IPS DF 6.9 (cell line): ENCODE results near the gene PACC1.
A peak's percentile ranks its signal among the peaks of the same experiment; 100 is the strongest.
"Not testable (repeated sequence)": the region's sequence is repeated elsewhere in the genome, so short reads cannot be mapped to it uniquely, and the experiment has no call there.

ENCODE experiments used
- DNase-seq: peaks from one replicate; pipeline ENCODE4 v3.0.0-alpha.2; 2013; ENCODE audit warnings: low read depth, low spot score
- H3K27ac ChIP-seq: one replicate; pipeline ENCODE4 v1.5.1; 2013; ENCODE audit warnings: low read length, control low read depth
- H3K27me3 ChIP-seq: 2 replicates; pipeline ENCODE4 v1.6.1; 2013; ENCODE audit warnings: mild to moderate bottlenecking, low read length; ENCODE audit not compliant: control insufficient read depth, insufficient read depth
- H3K36me3 ChIP-seq: 2 replicates; pipeline ENCODE4 v1.6.1; 2013; ENCODE audit warnings: low read length; ENCODE audit not compliant: control insufficient read depth, insufficient read depth
- H3K4me1 ChIP-seq: 2 replicates; pipeline ENCODE4 v1.6.1; 2013; ENCODE audit warnings: low read length; ENCODE audit not compliant: control insufficient read depth, insufficient read depth
- H3K4me3 ChIP-seq: 2 replicates; pipeline ENCODE4 v1.5.1; 2013; ENCODE audit warnings: mild to moderate bottlenecking, low read length
- H3K9me3 ChIP-seq: 2 replicates; pipeline ENCODE4 v1.6.1; 2013; ENCODE audit warnings: low read length, inconsistent platforms; ENCODE audit not compliant: control insufficient read depth, insufficient read depth
- WGBS: extraction: QIAGEN DNeasy Blood & Tissue Kit; methylation state at CpG from one replicate; pipeline ENCODE4 v1.1.7; 2013; ENCODE audit warnings: mixed read lengths, missing lambda C conversion rate; ENCODE audit not compliant: insufficient read length, insufficient coverage; 5-methylcytosine and 5-hydroxymethylcytosine counted together

Gene PACC1

DNA sequence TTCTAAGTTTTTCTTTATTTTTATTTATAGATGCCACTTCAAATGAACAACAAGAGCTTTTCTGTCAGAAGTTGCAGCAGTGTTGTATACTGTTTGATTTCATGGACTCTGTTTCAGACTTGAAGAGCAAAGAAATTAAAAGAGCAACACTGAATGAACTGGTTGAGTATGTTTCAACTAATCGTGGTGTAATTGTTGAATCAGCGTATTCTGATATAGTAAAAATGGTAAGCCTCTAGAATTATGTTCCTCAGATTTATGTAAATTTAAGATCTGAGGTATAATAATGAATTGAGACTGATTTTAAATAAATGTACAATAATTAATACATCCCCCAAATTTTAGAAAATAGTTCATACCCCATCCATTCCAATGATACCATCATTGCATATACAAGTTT is 85.6 kb downstream of the PACC1 start:
- Histone ChIP-seq H3K4me3 (no peak overlapping the region), H3K9me3 (no peaks in the 10 kb centered on the region), H3K27ac (no peak overlapping the region), H3K36me3 (no peaks in the 10 kb centered on the region), H3K4me1 (no peaks in the 10 kb centered on the region), H3K27me3 (no peaks in the 10 kb centered on the region)
- WGBS, result no CpG with 5 or more reads among the region's 2 CpGs
- no peak for DNase-seq

DNA sequence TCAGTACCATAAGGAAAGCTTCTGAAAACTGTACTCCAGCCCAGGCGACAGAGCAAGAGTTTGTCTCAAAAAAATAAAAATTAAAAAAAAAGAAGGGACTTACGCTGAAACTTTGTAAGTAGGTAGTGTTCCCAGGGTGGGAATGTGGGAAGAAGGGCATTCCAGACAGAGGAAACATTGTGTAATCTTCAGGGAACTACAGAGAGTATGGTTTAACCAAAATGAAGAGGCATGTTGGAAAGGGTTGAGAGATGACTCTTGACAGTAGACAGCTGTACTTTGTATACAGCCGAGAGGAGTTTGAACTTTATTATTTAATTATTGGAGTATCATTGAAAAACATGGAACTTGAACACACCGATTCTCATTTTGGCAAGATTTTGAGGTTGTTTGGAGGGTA is 86.4 kb downstream of the PACC1 start:
- Histone ChIP-seq H3K27ac (no peak overlapping the region), H3K27me3 (no peaks in the 10 kb centered on the region), H3K36me3 (no peaks in the 10 kb centered on the region), H3K4me3 (no peak overlapping the region), H3K4me1 (no peaks in the 10 kb centered on the region), H3K9me3 (no peaks in the 10 kb centered on the region)
- no CpG with 5 or more reads among the region's 4 CpGs for WGBS
- DNase-seq, result no peak

DNA sequence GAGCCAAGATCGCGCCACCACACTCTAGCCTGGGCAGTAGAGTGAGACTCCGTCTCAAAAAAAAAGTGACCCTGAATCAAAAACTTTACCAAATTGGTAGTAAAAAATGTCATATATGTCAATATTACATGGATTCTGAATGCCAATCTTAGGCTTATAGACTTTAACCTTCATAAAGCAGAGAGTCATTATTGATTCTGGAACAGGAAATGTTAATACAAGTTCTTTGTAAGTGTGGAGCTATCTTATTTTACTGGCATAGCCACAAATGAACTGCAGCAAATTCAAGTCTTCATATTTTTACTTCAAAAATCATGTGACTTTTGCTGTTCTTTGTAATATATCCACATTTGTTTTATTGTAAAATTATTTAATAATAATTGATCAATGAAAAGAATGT is 88.1 kb downstream of the PACC1 start:
- Histone ChIP-seq H3K36me3 (no peaks in the 10 kb centered on the region), H3K9me3 (no peaks in the 10 kb centered on the region), H3K4me3 (no peak overlapping the region), H3K27ac (no peak overlapping the region), H3K4me1 (no peaks in the 10 kb centered on the region), H3K27me3 (no peaks in the 10 kb centered on the region)
- DNase-seq, result no peak
- WGBS, result no CpG with 5 or more reads among the region's 3 CpGs

DNA sequence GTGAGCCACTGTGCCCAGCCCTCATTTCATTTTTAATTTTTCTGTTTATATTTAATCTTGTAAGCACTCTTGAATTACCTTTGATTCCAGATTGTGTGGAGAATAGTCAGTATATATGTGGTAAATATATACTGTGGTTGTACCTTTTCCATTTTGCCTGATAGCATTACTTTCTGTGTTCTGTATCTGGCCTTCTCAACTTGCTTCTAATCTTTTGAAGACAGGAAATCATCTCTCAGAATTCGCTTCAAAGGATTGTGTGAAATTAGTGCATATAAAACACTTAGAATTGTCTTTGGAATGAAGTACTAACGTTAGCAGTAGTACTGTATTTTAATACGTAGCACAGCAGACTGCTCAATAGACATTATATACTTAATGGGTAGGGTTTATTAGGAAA is 91.6 kb downstream of the PACC1 start:
- Histone ChIP-seq H3K27ac (no peak overlapping the region), H3K4me1 (no peaks in the 10 kb centered on the region), H3K9me3 (no peaks in the 10 kb centered on the region), H3K27me3 (no peaks in the 10 kb centered on the region), H3K4me3 (no peak overlapping the region), H3K36me3 (no peaks in the 10 kb centered on the region)
- WGBS, result no CpG with 5 or more reads among the region's 3 CpGs
- no peak for DNase-seq

DNA sequence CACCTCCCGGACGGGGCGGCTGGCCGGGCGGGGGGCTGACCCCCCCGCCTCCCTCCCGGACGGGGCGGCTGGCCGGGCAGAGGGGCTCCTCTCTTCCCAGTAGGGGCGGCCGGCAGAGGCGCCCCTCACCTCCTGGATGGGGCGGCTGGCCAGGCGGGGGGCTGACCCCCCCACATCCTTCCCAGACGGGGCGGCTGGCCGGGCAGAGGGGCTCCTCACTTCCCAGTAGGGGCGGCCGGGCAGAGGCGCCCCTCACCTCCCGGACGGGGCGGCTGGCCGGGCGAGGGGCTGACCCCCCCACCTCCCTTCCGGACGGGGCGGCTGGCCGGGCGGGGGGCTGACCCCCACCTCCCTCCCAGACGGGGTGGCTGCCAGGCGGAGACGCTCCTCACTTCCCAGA is 93.7 kb downstream of the PACC1 start:
- not testable (repeated sequence) for H3K9me3 ChIP-seq, DNase-seq, H3K27ac ChIP-seq, H3K36me3 ChIP-seq, H3K27me3 ChIP-seq, H3K4me1 ChIP-seq, H3K4me3 ChIP-seq
- WGBS, result no CpG with 5 or more reads among the region's 34 CpGs

DNA sequence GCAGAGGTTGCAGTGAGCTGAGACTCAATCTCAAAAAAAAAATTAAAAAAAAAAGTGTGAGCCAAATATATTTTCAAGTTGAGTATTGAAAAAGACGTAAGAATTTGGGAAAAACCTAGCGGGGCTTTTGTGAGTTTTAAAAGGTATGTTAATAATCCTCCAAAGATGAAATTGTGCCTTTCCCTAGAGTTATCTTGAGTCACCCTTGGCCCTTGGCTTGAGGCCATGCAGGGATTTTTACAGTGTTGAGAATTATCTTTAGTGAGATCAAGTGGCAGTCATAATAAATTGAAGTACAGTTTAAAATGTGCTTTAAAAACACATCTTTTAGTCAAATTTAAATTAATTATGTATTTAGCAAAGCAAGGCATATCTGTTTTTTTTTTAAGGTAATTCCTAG is 96.8 kb downstream of the PACC1 start:
- Histone ChIP-seq H3K27ac (no peak overlapping the region), H3K27me3 (no peaks in the 10 kb centered on the region), H3K9me3 (no peaks in the 10 kb centered on the region), H3K4me3 (no peak overlapping the region), H3K36me3 (no peaks in the 10 kb centered on the region), H3K4me1 (no peaks in the 10 kb centered on the region)
- DNase-seq, result no peak
- 100% methylated on average over 2 of the region's 2 CpGs for WGBS

DNA sequence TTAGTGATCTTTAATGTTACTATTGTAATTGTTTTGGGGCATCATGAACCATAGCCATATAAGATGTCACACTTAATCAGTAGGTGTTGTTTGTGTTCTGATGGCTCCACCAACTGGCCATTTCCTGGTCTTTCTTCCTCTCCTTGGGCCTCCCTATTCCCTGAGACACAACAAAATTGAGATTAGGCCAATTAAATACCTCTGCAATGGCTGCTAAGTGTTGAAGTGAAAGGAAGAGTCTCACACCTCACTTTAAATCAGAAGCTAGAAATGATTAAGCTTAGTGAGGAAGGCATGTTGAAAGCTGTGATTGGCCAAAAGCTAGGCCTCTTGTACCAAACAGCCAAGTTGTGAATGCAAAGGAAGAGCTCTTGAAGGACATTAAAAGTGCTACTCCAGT is 98.8 kb downstream of the PACC1 start:
- Histone ChIP-seq H3K27me3 (no peaks in the 10 kb centered on the region), H3K9me3 (no peaks in the 10 kb centered on the region), H3K36me3 (no peaks in the 10 kb centered on the region), H3K4me3 (no peak overlapping the region), H3K27ac (no peak overlapping the region), H3K4me1 (no peaks in the 10 kb centered on the region)
- peak; percentile 45 for DNase-seq

DNA sequence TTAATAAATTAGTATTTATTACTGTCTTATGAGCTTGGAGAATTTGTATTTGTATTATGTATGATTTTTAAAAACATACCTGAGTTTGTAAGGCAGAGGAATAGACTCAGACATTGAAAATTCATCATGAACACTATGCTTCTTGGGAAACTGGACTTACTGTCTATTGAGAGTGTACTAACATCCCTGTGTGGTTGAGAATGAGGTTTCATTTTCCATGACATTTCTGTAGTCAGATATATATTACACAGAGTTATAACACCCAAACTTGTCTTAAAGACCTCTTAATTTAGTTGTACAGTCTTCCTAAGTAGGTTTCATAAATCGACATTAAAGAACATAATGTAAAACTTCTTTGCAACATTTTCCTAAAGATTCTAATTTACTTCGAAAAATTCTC is 99.5 kb downstream of the PACC1 start:
- no peaks in the 10 kb centered on the region for H3K27me3 ChIP-seq
- no peak overlapping the region for H3K4me3 ChIP-seq
- H3K27ac ChIP-seq, result no peak overlapping the region
- no peaks in the 10 kb centered on the region for H3K36me3 ChIP-seq
- DNase-seq, result no peak
- WGBS, result no CpG with 5 or more reads among the region's 2 CpGs
- H3K9me3 ChIP-seq, result no peaks in the 10 kb centered on the region
- no peaks in the 10 kb centered on the region; the same call in 1 of the 2 replicates for H3K4me1 ChIP-seq
